ENCODE measurements around the gene PPP1R3F. TPM values are rescaled to one million over a fixed set of nuclear protein-coding genes. Genes with fewer than 3 reads are reported as not detected.
"Not testable (repeated sequence)": the region's sequence is repeated elsewhere in the genome, so short reads cannot be mapped to it uniquely, and the experiment has no call there.

Gene PPP1R3F
- total RNA-seq, 5 donors from 2014 or later (not counting 1 experiment from before 2014, with no cell fraction given), result 11.7 to 20.8 (median 17.5) TPM

- ATAC-seq (replicated peaks in 1 of 4), result not testable (repeated sequence)
Observed at GRCh38 chrX:49331282-49331681, 61.7 kb downstream of the PPP1R3F start, which contains the start of gene GAGE13. Gene GAGE13 (plus strand): TSS chrX:49331582. CDS start chrX:49332738, 1,156 bp downstream.

GRCh38 chrX:49331841-49332240 lies 62.2 kb downstream of the PPP1R3F start:
- CTCF ChIA-PET; H3K27me3 ChIP-seq (replicated peaks in 1 of 2; ENCODE audit: control insufficient read depth in 2 of 2, extremely low read depth in 1 of 2, insufficient read depth in 2 of 2, low read length in 1 of 2); POLR2A ChIA-PET; H3K4me3 ChIP-seq (ENCODE audit: control insufficient read depth in 1 of 2, extremely low read depth in 1 of 2, low read length in 1 of 2); H3K9me3 ChIP-seq; H3K27ac ChIP-seq (ENCODE audit: low read length); H3K4me1 Mint-ChIP-seq; H3K36me3 Mint-ChIP-seq; H3K4me1 ChIP-seq (ENCODE audit: control insufficient read depth in 1 of 2, extremely low read depth in 1 of 2, insufficient read depth in 2 of 2, low read length in 2 of 2); ATAC-seq (replicated peaks in 1 of 4); H3K27me3 Mint-ChIP-seq; H3K9me3 Mint-ChIP-seq; H3K4me3 Mint-ChIP-seq; H3K36me3 ChIP-seq (ENCODE audit: control insufficient read depth in 2 of 2, extremely low read depth in 1 of 2, insufficient read depth in 1 of 2, low read length in 1 of 2); H3K27ac Mint-ChIP-seq: not testable (repeated sequence)
- no CpG with 5 or more reads among the region's 26 CpGs for WGBS (ENCODE audit: insufficient coverage)
- peak in 3 of 35 experiments; percentile 6 to 39 (median 28) for DNase-seq

More at GRCh38 chrX:49331282-49331681, 61.7 kb downstream of the PPP1R3F start, which contains the start of gene GAGE13:
- H3K36me3 Mint-ChIP-seq; H3K27me3 Mint-ChIP-seq; H3K36me3 ChIP-seq (ENCODE audit: control insufficient read depth in 2 of 2, extremely low read depth in 1 of 2, insufficient read depth in 1 of 2, low read length in 1 of 2); DNase-seq; H3K27ac Mint-ChIP-seq; CTCF ChIA-PET; H3K27me3 ChIP-seq (replicated peaks in 1 of 2; ENCODE audit: control insufficient read depth in 2 of 2, extremely low read depth in 1 of 2, insufficient read depth in 2 of 2, low read length in 1 of 2); H3K9me3 ChIP-seq; H3K4me3 ChIP-seq (ENCODE audit: control insufficient read depth in 1 of 2, extremely low read depth in 1 of 2, low read length in 1 of 2); POLR2A ChIA-PET; H3K4me3 Mint-ChIP-seq; H3K4me1 Mint-ChIP-seq; H3K9me3 Mint-ChIP-seq; H3K4me1 ChIP-seq (ENCODE audit: control insufficient read depth in 1 of 2, extremely low read depth in 1 of 2, insufficient read depth in 2 of 2, low read length in 2 of 2); H3K27ac ChIP-seq (ENCODE audit: low read length): not testable (repeated sequence)
- no CpG with 5 or more reads among the region's 16 CpGs for WGBS (ENCODE audit: insufficient coverage)

Other genes starting within 250 kb of the PPP1R3F start
- 10 to 100 TPM; 34.3 to 38.8 (median 35.6) TPM for gene TFE3, start 226.4 kb upstream of the PPP1R3F start, total RNA-seq
- 10 to 100 TPM in 2 of 5 donors, 1 to 10 TPM in 3; 8.5 to 14.9 (median 9.1) TPM for gene CCDC120, start 210.8 kb upstream of the PPP1R3F start, total RNA-seq
- gene PRAF2, start 195.8 kb upstream of the PPP1R3F start, total RNA-seq, result 10 to 100 TPM; 17.5 to 34.5 (median 34.0) TPM
- 100 to 1,000 TPM in 3 of 5 donors, 10 to 100 TPM in 2; 66.2 to 134 (median 112) TPM for gene WDR45, start 189.9 kb upstream of the PPP1R3F start, total RNA-seq
- gene GPKOW, start 146.1 kb upstream of the PPP1R3F start, total RNA-seq, result 10 to 100 TPM; 16.5 to 25.9 (median 23.1) TPM
- gene MAGIX, start 107.0 kb upstream of the PPP1R3F start, total RNA-seq, result 1 to 10 TPM in 3 of 5 donors, under 1 TPM in 2; 0.56 to 1.9 (median 1.6) TPM
- gene PLP2, start 97.9 kb upstream of the PPP1R3F start, total RNA-seq, result 100 to 1,000 TPM in 4 of 5 donors, 10 to 100 TPM in 1; 85.2 to 241 (median 207) TPM
- gene PRICKLE3, start 83.4 kb upstream of the PPP1R3F start, total RNA-seq, result 10 to 100 TPM in 3 of 5 donors, 1 to 10 TPM in 2; 5.5 to 15.4 (median 12.6) TPM
- gene SYP, start 69.6 kb upstream of the PPP1R3F start, total RNA-seq, result under 1 TPM; 0.53 to 0.89 (median 0.70) TPM
- gene CACNA1F, start 36.5 kb upstream of the PPP1R3F start, total RNA-seq, result 1 to 10 TPM; 1.4 to 1.9 (median 1.6) TPM
- gene CCDC22, start 34.3 kb upstream of the PPP1R3F start, total RNA-seq, result 10 to 100 TPM; 21.0 to 34.9 (median 33.1) TPM
- gene FOXP3, start 5.1 kb upstream of the PPP1R3F start, total RNA-seq, result 10 to 100 TPM in 4 of 5 donors, 1 to 10 TPM in 1; 9.0 to 30.1 (median 21.7) TPM
- gene GAGE10, start 33.9 kb downstream of the PPP1R3F start, total RNA-seq, result under 1 TPM in 1 of 5 donors, not detected in 4; 0.66 TPM
- not detected for gene GAGE12J, start 52.2 kb downstream of the PPP1R3F start, total RNA-seq
- not detected for gene GAGE13, start 61.8 kb downstream of the PPP1R3F start, total RNA-seq

Data from T-cell (primary cell).